Activated CD8-positive, alpha-beta memory T cell treated with anti-CD3 and anti-CD28 coated beads, Interleukin-2, amount 50 U/mL, for 24 hours (primary cell): ENCODE measurements around the gene DPF1.

ENCODE experiments used
- DNase-seq: peaks from one replicate; pipeline ENCODE4 v3.0.0-alpha.2; 2020; ENCODE audit errors: extremely low read depth

DPF1 gene

GRCh38 chr19:38163419-38164290 is 60.4 kb downstream of the DPF1 start:
- no peak for DNase-seq

GRCh38 chr19:38162632-38163031 is 61.4 kb downstream of the DPF1 start:
- no peak for DNase-seq

GRCh38 chr19:38162094-38162493 is 61.9 kb downstream of the DPF1 start:
- no peak for DNase-seq
